ENCODE results near the gene SETD7. TPM values are rescaled to one million over a fixed set of nuclear protein-coding genes. Genes with fewer than 3 reads are reported as not detected.

SETD7 gene
- total RNA-seq, 1 experiment from 2014 or later: 29.6 TPM

- Histone ChIP-seq H3K27me3 (ENCODE audit: low read length) (no peaks in the 10 kb centered on the region), H4K20me1 (ENCODE audit: low read length) (no peaks in the 10 kb centered on the region), H3K9me3 (ENCODE audit: low read length) (no peaks in the 10 kb centered on the region), H3K9ac (ENCODE audit: low read length) (no peak overlapping the region), H3K4me2 (ENCODE audit: low read length) (no peak overlapping the region), H3K27ac (ENCODE audit: low read length) (no peak overlapping the region), H2AFZ (ENCODE audit: low read length) (no peak overlapping the region), H3F3A (ENCODE audit: low read length, unreplicated experiment) (no peaks in the 10 kb centered on the region), H3K4me1 (ENCODE audit: insufficient read depth, low read length) (peaks cover 23% of the 10 kb centered on the region), H3K4me3 (ENCODE audit: low read length) (no peak overlapping the region), H3K36me3 (ENCODE audit: low read depth, low read length) (peaks cover 18% of the 10 kb centered on the region), H3K9me2 (replicated peaks; ENCODE audit: low read length) (no peaks in the 10 kb centered on the region), H3K79me2 (ENCODE audit: low read length) (no peaks in the 10 kb centered on the region)
- intact Hi-C loops (cut with micrococcal nuclease): no loop called here
- CTCF ChIA-PET: interaction anchor here (0.5 kb wide), 1 partner anchor 11 kb away, joined by 20 read pairs; no protein-coding TSS in a partner anchor
- POLR2A ChIA-PET (ENCODE audit: unreplicated experiment): no interaction called here
- ATAC-seq (peak; percentile 95), DNase-seq (peak; percentile 80)
- BruUV-seq (replicated peaks): no TSS peak
- TF ChIP-seq CTCF (conservative IDR thresholded peaks at IDR 0.05; ENCODE audit: low read depth, low read length) (no peak), EZH2 (IDR thresholded peaks at IDR 0.05; ENCODE audit: low read length, unreplicated experiment) (no peak), EZH2phosphoT487 (IDR thresholded peaks at IDR 0.05; ENCODE audit: borderline replicate concordance, low read length) (no peak)
Measured at GRCh38 chr4:139526928-139527327, 29.1 kb downstream of the SETD7 start.

GRCh38 chr4:139525414-139525813, 30.6 kb downstream of the SETD7 start:
- no peak for ATAC-seq
- Histone ChIP-seq H3K9me2 (replicated peaks; ENCODE audit: low read length) (no peaks in the 10 kb centered on the region), H3K4me1 (ENCODE audit: insufficient read depth, low read length) (peaks cover 23% of the 10 kb centered on the region), H3K27me3 (ENCODE audit: low read length) (no peaks in the 10 kb centered on the region), H3K9ac (ENCODE audit: low read length) (no peak overlapping the region), H3K27ac (ENCODE audit: low read length) (no peak overlapping the region), H2AFZ (ENCODE audit: low read length) (no peak overlapping the region), H3F3A (ENCODE audit: low read length, unreplicated experiment) (no peaks in the 10 kb centered on the region), H4K20me1 (ENCODE audit: low read length) (no peaks in the 10 kb centered on the region), H3K9me3 (ENCODE audit: low read length) (no peaks in the 10 kb centered on the region), H3K4me3 (ENCODE audit: low read length) (no peak overlapping the region), H3K79me2 (ENCODE audit: low read length) (no peaks in the 10 kb centered on the region), H3K36me3 (ENCODE audit: low read depth, low read length) (peaks cover 19% of the 10 kb centered on the region), H3K4me2 (ENCODE audit: low read length) (no peak overlapping the region)
- DNase-seq: no peak
- ChIA-PET CTCF (no interaction called here), POLR2A (ENCODE audit: unreplicated experiment) (no interaction called here)
- intact Hi-C loops (cut with micrococcal nuclease): no loop called here
- BruUV-seq (replicated peaks): no TSS peak
- TF ChIP-seq EZH2 (IDR thresholded peaks at IDR 0.05; ENCODE audit: low read length, unreplicated experiment): no peak
- no peak for TF ChIP-seq EZH2phosphoT487 (IDR thresholded peaks at IDR 0.05; ENCODE audit: borderline replicate concordance, low read length)
- TF ChIP-seq CTCF (conservative IDR thresholded peaks at IDR 0.05; ENCODE audit: low read depth, low read length): no peak

GRCh38 chr4:139524062-139524631, 31.9 kb downstream of the SETD7 start:
- H3K36me3 ChIP-seq (ENCODE audit: low read depth, low read length): peaks cover 24% of the 10 kb centered on the region
- H3K9me2 ChIP-seq (replicated peaks; ENCODE audit: low read length): no peaks in the 10 kb centered on the region
- H3K9ac ChIP-seq (ENCODE audit: low read length): no peak overlapping the region
- no peaks in the 10 kb centered on the region for H3F3A ChIP-seq (ENCODE audit: low read length, unreplicated experiment)
- intact Hi-C loops (cut with micrococcal nuclease): no loop called here
- ChIA-PET CTCF (no interaction called here), POLR2A (ENCODE audit: unreplicated experiment) (no interaction called here)
- H3K9me3 ChIP-seq (ENCODE audit: low read length): no peaks in the 10 kb centered on the region
- peaks cover 23% of the 10 kb centered on the region for H3K4me1 ChIP-seq (ENCODE audit: insufficient read depth, low read length)
- no TSS peak for BruUV-seq (replicated peaks)
- no peak for TF ChIP-seq EZH2 (IDR thresholded peaks at IDR 0.05; ENCODE audit: low read length, unreplicated experiment)
- no peak for TF ChIP-seq EZH2phosphoT487 (IDR thresholded peaks at IDR 0.05; ENCODE audit: borderline replicate concordance, low read length)
- TF ChIP-seq CTCF (conservative IDR thresholded peaks at IDR 0.05; ENCODE audit: low read depth, low read length): no peak
- no peaks in the 10 kb centered on the region for H3K79me2 ChIP-seq (ENCODE audit: low read length)
- H2AFZ ChIP-seq (ENCODE audit: low read length): no peak overlapping the region
- H3K4me3 ChIP-seq (ENCODE audit: low read length): no peak overlapping the region
- H3K27me3 ChIP-seq (ENCODE audit: low read length): no peaks in the 10 kb centered on the region
- ATAC-seq (no peak), DNase-seq (peak; percentile 19)
- no peaks in the 10 kb centered on the region for H4K20me1 ChIP-seq (ENCODE audit: low read length)
- H3K27ac ChIP-seq (ENCODE audit: low read length): no peak overlapping the region
- H3K4me2 ChIP-seq (ENCODE audit: low read length): no peak overlapping the region

Measured in PC-3 (cell line).